Activated CD4-positive, CD25-positive, alpha-beta regulatory T cell treated with anti-CD3 and anti-CD28 coated beads, Interleukin-2, amount 50 U/mL, for 16 hours (primary cell): ENCODE data around the gene EPOP.
"Not testable (repeated sequence)": the region's sequence is repeated elsewhere in the genome, so short reads cannot be mapped to it uniquely, and the experiment has no call there.

ENCODE experiments used
- DNase-seq: peaks from one replicate; pipeline ENCODE4 v3.0.0-alpha.2; 2020; ENCODE audit warnings: low read depth, low spot score

The EPOP gene

GRCh38 chr17:38653230-38653629 is 21.5 kb downstream of the EPOP start:
- DNase-seq, result no peak

- not testable (repeated sequence) for DNase-seq
Observed at GRCh38 chr17:38650653-38651173, 24.0 kb downstream of the EPOP start.

DNA sequence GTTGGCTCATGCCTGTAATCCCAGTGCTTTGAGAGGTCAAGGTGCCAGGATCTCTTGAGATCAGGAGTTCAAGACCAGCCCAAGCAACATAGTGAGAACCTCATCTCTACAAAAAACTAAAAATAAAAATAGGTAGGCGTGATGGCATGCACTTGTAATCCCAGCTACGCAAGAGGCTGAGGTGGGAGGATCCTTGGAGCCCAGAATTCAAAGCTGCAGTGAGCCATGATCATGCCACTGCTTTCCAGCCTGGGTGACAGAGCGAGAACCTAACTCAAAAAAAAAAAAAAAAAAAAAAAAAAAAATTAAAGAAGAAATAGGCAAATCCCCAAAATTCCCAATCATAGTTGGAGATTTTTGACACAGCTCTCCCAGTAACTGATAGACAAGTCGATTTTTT is 36.8 kb downstream of the EPOP start:
- no peak for DNase-seq

DNA sequence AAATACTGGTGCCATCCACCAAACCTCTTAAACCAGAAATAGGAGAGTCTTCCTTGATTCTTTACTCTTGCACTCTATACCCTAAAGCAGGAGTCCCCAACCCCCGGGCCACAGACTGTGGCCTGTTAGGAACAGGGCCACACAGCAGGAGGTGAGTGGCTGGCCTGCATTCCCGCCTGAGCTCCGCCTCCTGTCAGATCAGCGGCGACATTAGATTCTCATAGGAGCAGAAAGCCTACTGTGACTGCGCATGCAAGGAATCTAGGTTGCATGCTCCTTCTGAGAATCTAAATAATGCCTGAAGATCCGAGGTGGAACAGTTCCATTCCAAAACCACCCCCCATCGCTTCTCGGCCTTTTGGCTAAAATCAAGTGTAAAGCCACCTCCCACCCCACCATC is 38.7 kb downstream of the EPOP start:
- no peak for DNase-seq

GRCh38 chr17:38632334-38632733 is 42.4 kb downstream of the EPOP start:
- no peak for DNase-seq

- no peak for DNase-seq
Observed at GRCh38 chr17:38628441-38628840, 46.3 kb downstream of the EPOP start.

GRCh38 chr17:38627957-38628356 is 46.8 kb downstream of the EPOP start:
- DNase-seq, result no peak

DNA sequence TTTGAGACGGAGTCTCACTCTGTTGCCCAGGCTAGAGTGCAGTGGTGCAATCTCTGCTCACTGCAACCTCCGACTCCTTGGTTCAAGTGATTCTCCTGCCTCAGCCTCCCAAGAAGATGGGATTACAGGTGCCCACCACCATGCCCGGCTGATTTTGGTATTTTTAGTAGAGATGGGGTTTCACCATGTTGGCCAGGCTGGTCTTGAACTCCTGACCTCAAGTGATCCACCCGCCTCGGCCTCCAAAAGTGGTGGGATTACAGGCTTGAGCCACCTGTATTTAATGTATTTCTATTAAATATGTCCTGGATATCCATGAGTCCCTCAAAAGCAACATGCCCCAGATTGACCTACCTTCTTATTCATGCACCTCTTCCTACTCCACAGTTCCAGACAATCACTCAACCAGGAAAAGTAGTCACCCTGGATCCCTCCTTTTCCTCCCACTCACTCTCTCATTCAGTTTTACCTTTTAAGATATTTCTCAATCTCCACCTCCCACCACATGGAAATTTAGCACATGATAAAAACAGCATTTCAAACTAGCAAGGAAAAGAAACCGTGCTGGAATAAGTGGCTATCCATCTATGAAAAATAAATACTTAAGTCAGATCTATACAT is 48.0 kb downstream of the EPOP start:
- DNase-seq, result not testable (repeated sequence)

DNA sequence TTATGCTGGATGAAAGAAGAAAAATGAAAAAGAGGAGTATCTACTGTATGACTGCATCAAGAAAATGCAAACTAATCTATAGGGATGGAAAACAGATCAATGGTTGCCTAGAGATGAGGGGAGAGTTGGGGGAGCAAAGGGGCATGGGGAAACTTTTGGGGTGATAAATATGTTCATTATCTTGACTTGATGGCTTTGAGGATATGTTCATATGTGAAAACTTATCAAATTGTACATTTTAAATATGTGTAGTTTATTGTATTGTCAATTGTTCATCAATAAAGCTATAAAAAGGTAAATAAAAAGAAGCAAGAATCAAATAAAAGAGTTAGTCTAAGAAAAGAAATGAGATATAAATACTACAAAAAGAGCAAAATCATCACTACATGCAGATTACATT is 49.3 kb downstream of the EPOP start:
- DNase-seq, result no peak

- DNase-seq, result not testable (repeated sequence)
Observed at GRCh38 chr17:38624782-38625355, 49.9 kb downstream of the EPOP start.
